WI38 (cell line): Measurements from ENCODE around the gene STX19.
A peak's percentile ranks its signal among the peaks of the same experiment; 100 is the strongest.

ENCODE experiments used
- H3K4me3 ChIP-seq: 2 replicates; pipeline ENCODE4 v1.5.1; 2011; ENCODE audit warnings: low read depth, mild to moderate bottlenecking, control low read depth, low read length
- TF ChIP-seq, protein P1 (sequence below): IDR thresholded peaks from 2 replicates; pipeline ENCODE4 v1.5.1; 2012; ENCODE audit warnings: low read depth, mild to moderate bottlenecking, control low read depth, low read length

Gene STX19

DNA sequence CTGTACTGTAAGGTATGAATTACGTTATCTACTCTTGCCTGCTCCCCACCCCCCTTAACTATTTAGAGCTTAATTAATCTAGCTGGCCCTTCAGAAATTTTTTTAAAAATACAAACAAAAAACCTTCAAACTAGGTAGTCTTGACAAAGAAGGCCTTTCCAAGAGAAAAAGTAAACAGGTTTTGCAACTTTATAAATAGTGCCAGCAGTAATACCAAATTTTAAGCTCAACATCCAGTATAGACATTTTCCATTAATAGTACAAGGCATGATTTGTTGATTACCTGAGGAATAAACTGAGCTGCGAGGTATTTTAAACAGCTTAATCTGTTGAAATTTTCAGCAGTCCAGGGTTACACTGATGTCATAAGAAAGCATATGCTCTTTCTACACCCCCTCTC lies 20.1 kb downstream of the STX19 start:
- H3K4me3 ChIP-seq = no peak overlapping the region
- TF ChIP-seq, protein P1, sequence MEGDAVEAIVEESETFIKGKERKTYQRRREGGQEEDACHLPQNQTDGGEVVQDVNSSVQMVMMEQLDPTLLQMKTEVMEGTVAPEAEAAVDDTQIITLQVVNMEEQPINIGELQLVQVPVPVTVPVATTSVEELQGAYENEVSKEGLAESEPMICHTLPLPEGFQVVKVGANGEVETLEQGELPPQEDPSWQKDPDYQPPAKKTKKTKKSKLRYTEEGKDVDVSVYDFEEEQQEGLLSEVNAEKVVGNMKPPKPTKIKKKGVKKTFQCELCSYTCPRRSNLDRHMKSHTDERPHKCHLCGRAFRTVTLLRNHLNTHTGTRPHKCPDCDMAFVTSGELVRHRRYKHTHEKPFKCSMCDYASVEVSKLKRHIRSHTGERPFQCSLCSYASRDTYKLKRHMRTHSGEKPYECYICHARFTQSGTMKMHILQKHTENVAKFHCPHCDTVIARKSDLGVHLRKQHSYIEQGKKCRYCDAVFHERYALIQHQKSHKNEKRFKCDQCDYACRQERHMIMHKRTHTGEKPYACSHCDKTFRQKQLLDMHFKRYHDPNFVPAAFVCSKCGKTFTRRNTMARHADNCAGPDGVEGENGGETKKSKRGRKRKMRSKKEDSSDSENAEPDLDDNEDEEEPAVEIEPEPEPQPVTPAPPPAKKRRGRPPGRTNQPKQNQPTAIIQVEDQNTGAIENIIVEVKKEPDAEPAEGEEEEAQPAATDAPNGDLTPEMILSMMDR = no peak

DNA sequence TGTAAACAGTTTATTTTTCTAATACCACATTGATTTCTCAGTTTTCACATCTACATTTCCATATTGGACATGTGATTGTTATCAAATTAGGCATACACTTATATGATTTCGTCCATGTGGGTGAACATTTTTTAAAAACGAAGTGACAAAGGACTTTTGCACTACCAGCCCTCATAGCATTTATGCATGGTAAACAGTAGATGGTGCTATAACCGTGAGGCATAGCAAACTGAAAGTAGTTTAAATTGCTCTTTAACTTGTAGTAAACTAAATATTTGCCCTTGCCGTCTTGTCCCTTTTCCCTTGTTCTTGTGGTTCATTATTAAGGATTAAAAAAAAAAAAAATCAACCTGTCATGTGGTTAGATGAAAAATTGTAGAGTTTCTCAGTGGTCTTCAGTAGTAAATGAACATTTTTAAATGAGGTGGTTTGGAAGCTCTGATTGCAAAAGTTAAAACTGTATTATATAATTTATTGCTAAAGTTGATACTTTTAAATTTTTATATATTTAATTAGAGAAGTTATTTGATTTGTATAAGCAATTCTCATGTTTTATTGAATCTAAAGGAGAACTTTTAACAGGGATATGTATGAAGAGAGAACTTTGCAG lies 24.0 kb downstream of the STX19 start:
- TF ChIP-seq, protein P1 = peak; percentile 57; the same call in 1 of the 2 replicates
- H3K4me3 ChIP-seq = peak overlapping the region; percentile 33; the same call in 1 of the 2 replicates

DNA sequence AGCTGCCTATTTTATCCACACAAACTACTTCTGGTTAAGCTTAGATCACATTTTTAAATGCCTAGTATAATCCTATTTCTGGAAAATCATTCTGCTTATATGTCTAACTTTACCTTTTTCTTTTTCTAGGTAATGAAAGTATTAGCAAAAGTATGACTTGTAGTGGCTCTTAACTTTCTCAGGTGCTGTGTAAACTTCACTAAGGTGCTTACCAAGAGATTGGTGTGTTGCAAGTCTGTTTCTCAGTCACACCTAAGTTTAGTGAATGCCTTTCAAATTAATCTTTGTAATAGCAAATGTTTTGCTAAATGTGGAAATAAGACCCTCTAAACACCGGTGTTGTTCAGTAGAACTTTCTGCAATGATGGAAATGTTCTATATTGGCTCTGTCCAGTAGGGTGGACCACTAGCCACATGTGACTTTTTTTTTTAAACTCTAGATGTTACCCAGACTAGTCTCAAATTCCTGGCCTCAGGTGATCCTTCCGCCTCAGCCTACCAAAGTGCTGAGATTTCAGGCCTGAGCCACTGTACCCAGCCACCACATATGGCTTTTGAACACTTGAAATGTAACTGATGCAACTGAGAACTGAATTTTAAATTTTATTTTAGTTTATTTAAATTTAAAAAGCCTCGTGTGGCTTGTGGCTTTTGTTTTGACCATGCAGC lies 26.4 kb downstream of the STX19 start:
- TF ChIP-seq, protein P1 = no peak
- H3K4me3 ChIP-seq = no peak overlapping the region

DNA sequence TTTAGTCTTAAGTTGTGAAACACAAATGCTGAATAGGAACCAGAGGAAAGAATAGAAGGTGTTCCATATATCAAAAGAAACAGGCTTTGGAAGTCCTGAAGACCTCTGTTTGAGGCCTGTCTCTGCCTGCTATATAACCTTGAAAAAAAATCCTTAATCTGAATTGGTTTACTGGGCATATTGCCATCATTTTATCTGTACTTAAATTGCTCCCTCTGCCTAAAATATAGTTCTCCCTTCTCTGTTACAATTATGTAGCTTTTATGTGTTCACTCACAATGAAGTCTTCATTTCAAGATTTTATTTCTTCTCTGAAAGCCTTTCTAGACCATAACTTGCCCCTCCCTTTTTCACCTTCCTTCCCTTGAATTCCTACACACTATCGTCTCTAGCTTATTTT lies 27.2 kb downstream of the STX19 start:
- H3K4me3 ChIP-seq = no peak overlapping the region
- TF ChIP-seq, protein P1 = no peak

DNA sequence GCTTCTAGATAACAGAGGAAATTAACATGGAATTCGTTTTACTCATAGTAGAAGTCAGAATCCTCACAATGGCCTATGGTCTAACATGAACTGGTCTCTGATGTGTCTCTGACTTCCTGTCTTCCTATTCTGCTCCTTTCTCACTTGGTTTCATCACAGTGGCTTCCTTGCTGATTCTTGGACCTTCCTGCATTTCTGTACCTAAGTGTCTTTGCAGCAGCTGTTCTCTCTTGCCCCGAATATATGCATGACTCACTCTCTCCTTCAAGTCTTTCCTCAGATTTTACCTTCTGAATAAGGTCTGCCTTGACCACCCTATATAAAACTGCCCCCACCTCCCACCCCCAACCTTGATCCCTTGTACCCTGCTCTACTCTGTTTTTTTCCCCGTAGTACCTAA lies 34.3 kb downstream of the STX19 start:
- no peak overlapping the region for H3K4me3 ChIP-seq
- TF ChIP-seq, protein P1 = no peak

DNA sequence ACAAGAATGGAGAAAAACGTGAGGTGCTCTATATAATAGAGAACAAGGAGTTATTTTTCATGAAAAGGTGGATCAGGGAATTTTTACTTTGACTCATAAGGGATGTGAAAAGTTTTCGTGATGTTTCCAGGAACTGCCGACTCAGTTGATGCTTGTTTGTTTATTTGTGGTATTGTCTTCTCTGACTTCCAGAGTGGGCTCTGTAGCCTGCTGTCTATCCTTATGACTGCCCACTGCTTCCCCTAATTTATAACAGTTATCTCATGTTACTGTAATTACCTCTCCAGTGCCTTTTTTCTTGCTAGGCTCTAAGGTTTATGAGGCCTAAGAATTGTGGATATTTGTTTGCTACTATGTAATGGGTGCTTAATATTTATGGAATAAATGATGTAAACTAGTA lies 36.2 kb downstream of the STX19 start:
- H3K4me3 ChIP-seq = no peak overlapping the region
- TF ChIP-seq, protein P1 = no peak

DNA sequence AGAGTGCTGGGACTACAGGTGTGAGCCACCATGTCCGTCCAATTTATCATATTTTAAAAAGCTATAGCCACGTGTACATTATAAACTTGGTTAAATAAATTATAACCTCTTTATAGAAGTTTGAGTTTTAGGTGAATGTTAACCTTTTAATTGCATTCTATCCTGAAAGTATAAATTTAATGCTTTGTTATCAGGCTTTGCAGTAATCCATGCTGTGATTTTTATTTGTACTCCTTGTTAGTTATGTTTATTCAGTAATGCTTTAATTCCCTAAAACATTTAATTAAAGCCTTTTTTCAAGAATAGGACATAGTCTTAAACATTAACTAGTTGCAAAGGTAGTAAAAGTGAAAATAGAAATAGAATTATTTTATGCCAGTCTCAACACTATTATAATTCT lies 36.8 kb downstream of the STX19 start:
- TF ChIP-seq, protein P1 = no peak
- no peak overlapping the region for H3K4me3 ChIP-seq
